Activated CD4-positive, alpha-beta memory T cell treated with anti-CD3 and anti-CD28 coated beads, Interleukin-2, amount 10 ng/mL, durations not matched to agents 7 days and 5 days (primary cell): ENCODE measurements around the gene LENG9. TPM values are rescaled to one million over a fixed set of nuclear protein-coding genes. Genes with fewer than 3 reads are reported as not detected.

Source experiments
- CTCF ChIA-PET: fragments of 350-600 bp; sonication (Branson Sonifier 250); formaldehyde crosslinking; loops from one replicate; lab custom pipeline; 2021; ENCODE audit warnings: antibody characterized with exemption, inconsistent platforms; lab: Charles Lee
- POLR2A ChIA-PET: fragments of 350-600 bp; sonication (Branson Sonifier 250); formaldehyde crosslinking; loops from one replicate; lab custom pipeline; 2021; ENCODE audit warnings: antibody characterized with exemption; lab: Charles Lee
- DNase-seq: peaks from one replicate; pipeline ENCODE4 v3.0.0-alpha.2; 2020
- H3K27ac Mint-ChIP-seq: one replicate; pipeline ENCODE4 v1.8.0; 2021; ENCODE audit warnings: mild to moderate bottlenecking, mixed read lengths
- H3K27me3 Mint-ChIP-seq: one replicate; pipeline ENCODE4 v1.8.0; 2021; ENCODE audit warnings: mixed read lengths
- H3K36me3 Mint-ChIP-seq: one replicate; pipeline ENCODE4 v1.8.0; 2021; ENCODE audit warnings: low read depth, mixed read lengths
- H3K4me1 Mint-ChIP-seq: one replicate; pipeline ENCODE4 v1.8.0; 2021; ENCODE audit warnings: mixed read lengths
- H3K4me3 Mint-ChIP-seq: one replicate; pipeline ENCODE4 v1.8.0; 2021; ENCODE audit warnings: mild to moderate bottlenecking, mixed read lengths
- H3K9me3 Mint-ChIP-seq: one replicate; pipeline ENCODE4 v1.8.0; 2021; ENCODE audit warnings: mixed read lengths
- total RNA-seq, 2 experiments: library from RNA; stranded (reverse); gene quantifications; one replicate each; pipeline ENCODE4 v1.2.3, GENCODE V29; 2021

LENG9 gene
- total RNA-seq, 2 experiments from 2014 or later: 8.5 to 8.7 TPM

GRCh38 chr19:54462047-54462654 is 1.4 kb downstream of the LENG9 start:
- Mint-ChIP-seq H3K9me3 (no peaks in the 10 kb centered on the region), H3K27me3 (peaks cover 11% of the 10 kb centered on the region), H3K36me3 (peaks cover 41% of the 10 kb centered on the region), H3K4me1 (peaks cover 49% of the 10 kb centered on the region), H3K27ac (peak overlapping the region; percentile 78), H3K4me3 (peak overlapping the region; percentile 69)
- no peak for DNase-seq
- POLR2A ChIA-PET: interaction anchor here (1.7 to 3.4 kb wide), 2 partner anchors 8 to 13 kb away, joined by 7 to 66 read pairs; partner anchors contain the start of gene LENG8
- CTCF ChIA-PET: interaction anchor here (0.6 kb wide), 1 partner anchor 63 kb away, joined by 3 read pairs; no protein-coding TSS in a partner anchor

DNA sequence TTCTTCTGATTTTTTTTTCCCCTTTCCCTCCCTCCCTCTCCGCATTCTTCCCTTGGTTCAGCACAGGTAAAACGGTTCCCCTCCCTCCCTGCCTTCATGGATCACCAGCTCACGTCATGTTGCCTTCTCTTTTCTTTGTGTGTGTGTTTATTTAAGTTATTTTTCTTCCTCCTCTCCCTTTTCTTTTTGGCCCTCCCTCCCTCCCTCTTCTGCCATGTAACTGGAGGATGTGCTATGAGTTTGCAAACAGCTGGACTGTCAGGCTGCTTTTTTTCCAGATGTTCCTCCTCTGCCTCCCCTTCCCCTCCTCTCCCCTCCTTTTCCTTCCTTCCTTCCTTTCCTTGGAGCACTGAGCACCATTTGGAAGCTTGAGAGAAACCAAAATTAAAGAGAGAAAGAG is 2.0 kb downstream of the LENG9 start:
- ChIA-PET CTCF (interaction anchor here (0.6 kb wide), 1 partner anchor 63 kb away, joined by 3 read pairs; no protein-coding TSS in a partner anchor), POLR2A (interaction anchor here (1.7 to 3.4 kb wide), 2 partner anchors 8 to 12 kb away, joined by 7 to 66 read pairs; partner anchors contain the start of gene LENG8)
- Mint-ChIP-seq H3K4me1 (peaks cover 49% of the 10 kb centered on the region), H3K36me3 (peaks cover 41% of the 10 kb centered on the region), H3K4me3 (peak overlapping the region; percentile 69), H3K27me3 (peaks cover 10% of the 10 kb centered on the region), H3K9me3 (no peaks in the 10 kb centered on the region), H3K27ac (peak overlapping the region; percentile 78)
- no peak for DNase-seq

DNA sequence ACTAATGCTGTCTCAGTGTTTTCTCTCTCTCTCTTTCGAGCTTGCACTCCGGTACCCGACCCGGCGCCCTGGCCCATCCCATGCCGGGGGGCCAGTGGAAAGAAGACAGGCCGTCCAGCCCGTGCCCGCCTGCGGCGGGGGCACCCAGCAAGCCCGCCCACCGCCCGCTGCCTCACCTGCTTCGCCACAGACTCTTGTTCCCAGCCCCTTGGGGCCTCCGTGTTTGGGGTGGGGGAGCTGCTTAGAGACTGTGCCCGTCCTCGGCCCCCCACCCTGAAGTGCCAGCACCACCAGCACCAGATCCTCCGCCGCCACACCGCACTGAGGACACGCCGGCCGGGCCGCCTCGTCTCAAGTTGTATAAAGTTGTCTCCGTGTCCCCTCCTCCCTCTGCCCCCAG is 2.4 kb downstream of the LENG9 start:
- POLR2A ChIA-PET: interaction anchor here (1.7 to 3.4 kb wide), 2 partner anchors 8 to 12 kb away, joined by 7 to 66 read pairs; partner anchors contain the start of gene LENG8
- no peak overlapping the region for H3K27ac Mint-ChIP-seq
- no peaks in the 10 kb centered on the region for H3K9me3 Mint-ChIP-seq
- H3K27me3 Mint-ChIP-seq: peaks cover 7% of the 10 kb centered on the region
- H3K36me3 Mint-ChIP-seq: peaks cover 44% of the 10 kb centered on the region
- H3K4me1 Mint-ChIP-seq: peaks cover 46% of the 10 kb centered on the region
- H3K4me3 Mint-ChIP-seq: peak overlapping the region; percentile 21
- CTCF ChIA-PET: no interaction called here
- no peak for DNase-seq

- no peak overlapping the region for H3K27ac Mint-ChIP-seq
- ChIA-PET CTCF (no interaction called here), POLR2A (interaction anchor here (1.3 to 3.4 kb wide), 2 partner anchors 11 to 12 kb away, joined by 6 to 66 read pairs; partner anchors contain the start of gene LENG8)
- no peaks in the 10 kb centered on the region for H3K9me3 Mint-ChIP-seq
- no peak for DNase-seq
- peaks cover 42% of the 10 kb centered on the region for H3K4me1 Mint-ChIP-seq
- H3K27me3 Mint-ChIP-seq: peaks cover 2% of the 10 kb centered on the region
- peaks cover 50% of the 10 kb centered on the region for H3K36me3 Mint-ChIP-seq
- H3K4me3 Mint-ChIP-seq: no peak overlapping the region
Observed at GRCh38 chr19:54460230-54461005, 3.2 kb downstream of the LENG9 start.

GRCh38 chr19:54459282-54460229 is 4.0 kb downstream of the LENG9 start:
- no peak for DNase-seq
- no peaks in the 10 kb centered on the region for H3K27me3 Mint-ChIP-seq
- ChIA-PET CTCF (no interaction called here), POLR2A (interaction anchor here (1.3 kb wide), 1 partner anchor 11 kb away, joined by 6 read pairs; the partner anchor contains the start of gene LENG8)
- H3K36me3 Mint-ChIP-seq: peaks cover 58% of the 10 kb centered on the region
- peak overlapping the region; percentile 52 for H3K27ac Mint-ChIP-seq
- H3K4me3 Mint-ChIP-seq: no peak overlapping the region
- H3K4me1 Mint-ChIP-seq: peaks cover 40% of the 10 kb centered on the region
- H3K9me3 Mint-ChIP-seq: no peaks in the 10 kb centered on the region

DNA sequence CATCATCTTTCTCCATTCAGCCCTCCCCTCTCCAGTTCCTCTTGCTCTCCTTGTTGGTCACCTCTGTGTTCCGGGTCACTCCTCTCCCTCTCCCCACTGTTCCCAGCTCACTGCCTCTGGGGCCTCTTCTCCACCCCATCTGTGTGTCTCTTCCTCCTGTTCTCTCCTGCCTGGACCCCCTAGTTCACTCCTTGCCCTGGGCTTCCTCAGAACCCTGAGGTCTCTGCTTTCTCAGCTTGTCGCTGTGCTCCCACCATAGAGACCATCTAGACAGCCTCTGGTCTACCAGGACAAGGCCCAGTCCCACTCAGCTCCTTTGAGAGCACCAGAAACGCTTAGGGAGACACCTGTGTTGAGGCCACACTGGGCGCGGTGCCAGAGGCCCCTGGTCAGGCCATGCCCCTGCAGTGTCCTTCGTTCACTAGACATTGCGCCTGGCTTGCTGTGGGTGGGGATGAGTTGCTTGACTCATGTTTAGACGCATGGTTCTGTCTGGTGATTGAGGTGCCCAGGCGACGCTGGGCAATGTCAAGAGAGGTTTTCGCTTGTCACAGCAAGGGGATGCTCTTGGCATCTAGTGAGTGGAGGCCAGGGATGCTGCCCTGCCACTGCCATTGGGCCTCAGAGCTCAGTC is 4.8 kb downstream of the LENG9 start:
- ChIA-PET CTCF (no interaction called here), POLR2A (interaction anchor here (1.2 kb wide), 1 partner anchor 10 kb away, joined by 4 read pairs; the partner anchor contains the start of gene LENG8)
- Mint-ChIP-seq H3K4me1 (peaks cover 37% of the 10 kb centered on the region), H3K27ac (peak overlapping the region; percentile 44), H3K4me3 (no peak overlapping the region), H3K27me3 (no peaks in the 10 kb centered on the region), H3K9me3 (no peaks in the 10 kb centered on the region), H3K36me3 (peaks cover 66% of the 10 kb centered on the region)
- no peak for DNase-seq

GRCh38 chr19:54457773-54458647 is 5.6 kb downstream of the LENG9 start:
- DNase-seq: no peak
- H3K27ac Mint-ChIP-seq: no peak overlapping the region
- POLR2A ChIA-PET: interaction anchor here (1.2 kb wide), 1 partner anchor 9 kb away, joined by 4 read pairs; the partner anchor contains the start of gene LENG8
- peaks cover 74% of the 10 kb centered on the region for H3K36me3 Mint-ChIP-seq
- no peaks in the 10 kb centered on the region for H3K9me3 Mint-ChIP-seq
- CTCF ChIA-PET: no interaction called here
- no peaks in the 10 kb centered on the region for H3K27me3 Mint-ChIP-seq
- peaks cover 38% of the 10 kb centered on the region for H3K4me1 Mint-ChIP-seq
- no peak overlapping the region for H3K4me3 Mint-ChIP-seq

DNA sequence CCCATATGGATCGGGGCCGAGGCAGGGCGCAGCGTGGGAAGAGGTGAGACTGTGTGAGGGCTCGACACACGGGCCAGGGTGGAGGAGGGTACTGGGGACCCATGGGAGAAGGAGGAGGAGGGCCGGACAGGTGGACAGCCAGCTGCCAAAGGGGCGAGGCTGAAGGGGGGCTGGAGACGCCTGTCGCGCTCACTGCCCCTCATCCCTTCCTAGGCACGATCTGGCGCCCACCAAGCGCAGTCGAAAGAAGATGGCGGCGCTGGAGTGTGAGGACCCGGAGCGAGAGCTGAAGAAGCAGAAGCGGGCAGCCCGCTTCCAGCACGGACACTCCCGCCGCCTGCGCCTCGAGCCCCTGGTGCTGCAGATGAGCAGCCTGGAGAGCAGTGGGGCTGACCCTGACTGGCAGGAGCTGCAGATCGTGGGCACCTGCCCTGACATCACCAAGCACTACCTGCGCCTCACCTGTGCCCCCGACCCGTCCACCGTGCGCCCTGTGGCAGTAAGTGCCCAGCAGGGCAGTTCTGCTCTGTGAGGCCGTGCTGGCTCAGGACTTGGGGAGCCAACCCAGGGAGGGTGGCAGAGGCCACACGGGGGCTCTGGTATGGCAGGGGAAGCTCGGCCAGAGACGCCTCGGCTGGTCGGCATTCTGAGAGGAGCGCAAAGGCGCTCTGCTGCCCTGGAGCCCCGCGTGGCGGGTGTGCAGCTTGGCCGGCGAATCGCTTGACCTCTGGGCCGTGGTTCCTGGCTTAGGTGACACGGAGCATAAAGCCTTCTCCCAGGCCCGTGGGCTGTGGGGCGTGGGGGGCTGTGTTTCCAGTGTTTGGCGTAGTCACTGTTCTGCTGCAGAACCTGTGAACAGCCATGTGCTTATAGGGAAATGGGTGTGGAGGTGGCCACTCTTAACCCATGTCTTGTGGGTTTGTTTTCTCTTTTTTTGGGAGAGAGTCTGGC is 6.9 kb downstream of the LENG9 start:
- Mint-ChIP-seq H3K9me3 (no peaks in the 10 kb centered on the region), H3K4me3 (no peak overlapping the region), H3K36me3 (peaks cover 83% of the 10 kb centered on the region), H3K27ac (no peak overlapping the region), H3K4me1 (peaks cover 36% of the 10 kb centered on the region), H3K27me3 (no peaks in the 10 kb centered on the region)
- DNase-seq: no peak
- POLR2A ChIA-PET: interaction anchor here (0.7 kb wide), 1 partner anchor 8 kb away, joined by 6 read pairs; the partner anchor contains the start of gene LENG8
- CTCF ChIA-PET: no interaction called here

- Mint-ChIP-seq H3K27me3 (no peaks in the 10 kb centered on the region), H3K4me1 (peaks cover 37% of the 10 kb centered on the region), H3K36me3 (peaks cover 83% of the 10 kb centered on the region), H3K4me3 (no peak overlapping the region), H3K27ac (no peak overlapping the region), H3K9me3 (no peaks in the 10 kb centered on the region)
- CTCF ChIA-PET: no interaction called here
- POLR2A ChIA-PET: interaction anchor here (3.6 kb wide), 1 partner anchor 8 kb away, joined by 20 read pairs; the partner anchor contains the start of gene LENG9
- DNase-seq: no peak
Observed at GRCh38 chr19:54455786-54456422, 7.7 kb downstream of the LENG9 start.
